Ishikawa (cell line): Measurements from ENCODE around the gene PTMS.

Source experiments
- CEBPB ChIP-seq: IDR thresholded peaks from 2 replicates; pipeline ENCODE4 v1.6.1; 2012
- CREB1 ChIP-seq: IDR thresholded peaks from 2 replicates; pipeline ENCODE4 v1.6.1; 2012; ENCODE audit warnings: low read depth
- EGR1 ChIP-seq: IDR thresholded peaks from 2 replicates; pipeline ENCODE4 v1.6.1; 2012
- EP300 ChIP-seq: IDR thresholded peaks from 2 replicates; pipeline ENCODE4 v1.6.1; 2012; ENCODE audit warnings: borderline replicate concordance
- FOXM1 ChIP-seq: IDR thresholded peaks from 2 replicates; pipeline ENCODE4 v1.6.1; 2012; ENCODE audit warnings: low read depth, borderline replicate concordance
- NFIC ChIP-seq: IDR thresholded peaks from 2 replicates; pipeline ENCODE4 v1.6.1; 2012
- RAD21 ChIP-seq: IDR thresholded peaks from 2 replicates; pipeline ENCODE4 v1.6.1; 2012; ENCODE audit warnings: low read depth
- TAF1 ChIP-seq: IDR thresholded peaks from 2 replicates; pipeline ENCODE4 v1.6.1; 2012; ENCODE audit warnings: low read depth, mild to moderate bottlenecking
- TCF12 ChIP-seq: IDR thresholded peaks from 2 replicates; pipeline ENCODE4 v1.6.1; 2012; ENCODE audit warnings: low read depth
- TEAD4 ChIP-seq: IDR thresholded peaks from 2 replicates; pipeline ENCODE4 v1.6.1; 2012
- YY1 ChIP-seq: IDR thresholded peaks from 2 replicates; pipeline ENCODE4 v1.6.1; 2012; ENCODE audit warnings: low read depth
- ZBTB7A ChIP-seq: IDR thresholded peaks from 2 replicates; pipeline ENCODE4 v1.6.1; 2012; ENCODE audit warnings: low read depth
- TF ChIP-seq, protein P1 (sequence below): IDR thresholded peaks from 2 replicates; pipeline ENCODE4 v1.6.1; 2012; ENCODE audit warnings: low read depth, mild to moderate bottlenecking
- TF ChIP-seq, protein P2 (sequence below): IDR thresholded peaks from 2 replicates; pipeline ENCODE4 v1.6.1; 2012
- TF ChIP-seq, protein P3 (sequence below): IDR thresholded peaks from 2 replicates; pipeline ENCODE4 v1.6.1; 2012

PTMS gene

DNA sequence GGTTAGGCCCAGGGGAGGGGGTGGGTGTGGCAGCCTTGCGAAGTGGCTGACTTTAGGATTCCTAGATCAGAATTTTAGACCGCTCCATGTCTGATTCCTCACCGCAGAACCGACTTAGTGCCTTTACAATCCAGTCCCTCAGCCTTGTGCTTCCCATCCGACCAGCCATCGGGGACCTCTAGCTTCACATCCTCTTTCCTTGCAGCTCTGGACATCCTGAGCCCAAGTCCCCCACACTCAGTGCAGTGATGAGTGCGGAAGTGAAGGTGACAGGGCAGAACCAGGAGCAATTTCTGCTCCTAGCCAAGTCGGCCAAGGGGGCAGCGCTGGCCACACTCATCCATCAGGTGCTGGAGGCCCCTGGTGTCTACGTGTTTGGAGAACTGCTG is 41.8 kb upstream of the PTMS start:
- TF ChIP-seq YY1 (no peak), CREB1 (no peak)
- TF ChIP-seq, protein P1, sequence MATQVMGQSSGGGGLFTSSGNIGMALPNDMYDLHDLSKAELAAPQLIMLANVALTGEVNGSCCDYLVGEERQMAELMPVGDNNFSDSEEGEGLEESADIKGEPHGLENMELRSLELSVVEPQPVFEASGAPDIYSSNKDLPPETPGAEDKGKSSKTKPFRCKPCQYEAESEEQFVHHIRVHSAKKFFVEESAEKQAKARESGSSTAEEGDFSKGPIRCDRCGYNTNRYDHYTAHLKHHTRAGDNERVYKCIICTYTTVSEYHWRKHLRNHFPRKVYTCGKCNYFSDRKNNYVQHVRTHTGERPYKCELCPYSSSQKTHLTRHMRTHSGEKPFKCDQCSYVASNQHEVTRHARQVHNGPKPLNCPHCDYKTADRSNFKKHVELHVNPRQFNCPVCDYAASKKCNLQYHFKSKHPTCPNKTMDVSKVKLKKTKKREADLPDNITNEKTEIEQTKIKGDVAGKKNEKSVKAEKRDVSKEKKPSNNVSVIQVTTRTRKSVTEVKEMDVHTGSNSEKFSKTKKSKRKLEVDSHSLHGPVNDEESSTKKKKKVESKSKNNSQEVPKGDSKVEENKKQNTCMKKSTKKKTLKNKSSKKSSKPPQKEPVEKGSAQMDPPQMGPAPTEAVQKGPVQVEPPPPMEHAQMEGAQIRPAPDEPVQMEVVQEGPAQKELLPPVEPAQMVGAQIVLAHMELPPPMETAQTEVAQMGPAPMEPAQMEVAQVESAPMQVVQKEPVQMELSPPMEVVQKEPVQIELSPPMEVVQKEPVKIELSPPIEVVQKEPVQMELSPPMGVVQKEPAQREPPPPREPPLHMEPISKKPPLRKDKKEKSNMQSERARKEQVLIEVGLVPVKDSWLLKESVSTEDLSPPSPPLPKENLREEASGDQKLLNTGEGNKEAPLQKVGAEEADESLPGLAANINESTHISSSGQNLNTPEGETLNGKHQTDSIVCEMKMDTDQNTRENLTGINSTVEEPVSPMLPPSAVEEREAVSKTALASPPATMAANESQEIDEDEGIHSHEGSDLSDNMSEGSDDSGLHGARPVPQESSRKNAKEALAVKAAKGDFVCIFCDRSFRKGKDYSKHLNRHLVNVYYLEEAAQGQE: no peak

DNA sequence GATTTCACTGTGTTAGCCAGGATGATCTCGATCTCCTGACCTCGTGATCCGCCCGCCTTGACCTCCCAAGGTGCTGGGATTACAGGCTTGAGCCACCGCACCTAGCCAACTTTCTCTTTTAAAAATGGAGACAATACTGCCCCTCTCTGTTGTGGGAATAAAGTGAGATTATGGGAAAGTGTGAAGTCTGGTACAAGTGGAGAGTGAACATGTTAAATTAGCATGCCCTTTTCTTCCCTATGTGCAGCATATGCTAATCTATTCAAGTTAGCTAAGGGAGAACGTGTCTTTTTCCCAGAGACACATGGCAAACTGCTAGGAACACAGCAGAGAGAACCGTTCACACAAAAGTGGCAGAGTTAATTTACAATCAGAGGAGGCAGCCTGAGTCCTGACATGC is 40.8 kb upstream of the PTMS start:
- TF ChIP-seq CREB1 (no peak), ZBTB7A (no peak)
- TF ChIP-seq, protein P2, sequence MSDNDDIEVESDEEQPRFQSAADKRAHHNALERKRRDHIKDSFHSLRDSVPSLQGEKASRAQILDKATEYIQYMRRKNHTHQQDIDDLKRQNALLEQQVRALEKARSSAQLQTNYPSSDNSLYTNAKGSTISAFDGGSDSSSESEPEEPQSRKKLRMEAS: no peak

DNA sequence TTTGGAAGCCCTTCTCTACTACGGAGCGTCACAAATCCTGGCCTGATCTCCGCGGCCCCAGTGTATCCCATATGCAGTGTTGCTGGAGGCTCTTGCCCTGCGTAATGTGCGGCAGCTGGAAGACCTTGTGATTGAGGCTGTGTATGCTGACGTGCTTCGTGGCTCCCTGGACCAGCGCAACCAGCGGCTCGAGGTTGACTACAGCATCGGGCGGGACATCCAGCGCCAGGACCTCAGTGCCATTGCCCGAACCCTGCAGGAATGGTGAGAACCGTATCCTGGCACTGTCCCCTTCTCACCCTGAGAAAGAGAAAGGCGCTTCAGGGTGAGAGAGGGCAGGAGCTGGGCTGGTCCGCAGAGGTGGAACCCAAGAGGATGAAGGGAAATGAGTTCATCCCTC is 37.0 kb upstream of the PTMS start:
- TF ChIP-seq, protein P2: no peak
- no peak for TF ChIP-seq EGR1
- TF ChIP-seq CREB1: no peak
- no peak for TF ChIP-seq FOXM1
- no peak for TF ChIP-seq YY1
- TF ChIP-seq, protein P1: no peak
- no peak for TF ChIP-seq CEBPB
- no peak for TF ChIP-seq EP300
- no peak for TF ChIP-seq NFIC
- TF ChIP-seq, protein P3, sequence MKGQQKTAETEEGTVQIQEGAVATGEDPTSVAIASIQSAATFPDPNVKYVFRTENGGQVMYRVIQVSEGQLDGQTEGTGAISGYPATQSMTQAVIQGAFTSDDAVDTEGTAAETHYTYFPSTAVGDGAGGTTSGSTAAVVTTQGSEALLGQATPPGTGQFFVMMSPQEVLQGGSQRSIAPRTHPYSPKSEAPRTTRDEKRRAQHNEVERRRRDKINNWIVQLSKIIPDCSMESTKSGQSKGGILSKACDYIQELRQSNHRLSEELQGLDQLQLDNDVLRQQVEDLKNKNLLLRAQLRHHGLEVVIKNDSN: no peak
- no peak for TF ChIP-seq TAF1
- no peak for TF ChIP-seq ZBTB7A
- TF ChIP-seq TEAD4: no peak
- no peak for TF ChIP-seq RAD21
- no peak for TF ChIP-seq TCF12

DNA sequence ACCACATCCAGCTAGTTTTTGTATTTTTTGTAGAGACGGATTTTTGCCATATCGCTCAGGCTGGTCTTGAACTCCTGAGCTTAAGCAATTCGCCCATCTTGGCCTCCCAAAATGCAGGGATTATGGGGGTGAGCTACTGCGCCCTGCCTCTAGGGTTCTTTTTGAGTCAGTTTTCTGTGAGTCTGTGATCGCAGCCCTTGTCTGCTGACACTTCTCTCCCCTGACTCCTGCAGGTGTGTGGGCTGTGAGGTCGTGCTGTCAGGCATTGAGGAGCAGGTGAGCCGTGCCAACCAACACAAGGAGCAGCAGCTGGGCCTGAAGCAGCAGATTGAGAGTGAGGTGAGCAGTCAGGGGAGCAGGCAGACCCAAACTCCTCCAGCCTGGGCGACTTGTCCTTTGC is 36.0 kb upstream of the PTMS start:
- no peak for TF ChIP-seq RAD21
- TF ChIP-seq, protein P3: no peak
- no peak for TF ChIP-seq EP300
- TF ChIP-seq EGR1: no peak
- TF ChIP-seq NFIC: no peak
- no peak for TF ChIP-seq CREB1
- no peak for TF ChIP-seq YY1
- no peak for TF ChIP-seq TEAD4
- TF ChIP-seq TAF1: no peak
- TF ChIP-seq FOXM1: no peak
- TF ChIP-seq ZBTB7A: no peak
- TF ChIP-seq TCF12: no peak
- TF ChIP-seq, protein P2: no peak
- TF ChIP-seq, protein P1: no peak
- TF ChIP-seq CEBPB: no peak
